ENCODE results near the gene BMPR1A. TPM values are rescaled to one million over a fixed set of nuclear protein-coding genes. Genes with fewer than 3 reads are reported as not detected.

Gene BMPR1A
- total RNA-seq, 1 experiment from 2014 or later: 63.2 TPM

DNA sequence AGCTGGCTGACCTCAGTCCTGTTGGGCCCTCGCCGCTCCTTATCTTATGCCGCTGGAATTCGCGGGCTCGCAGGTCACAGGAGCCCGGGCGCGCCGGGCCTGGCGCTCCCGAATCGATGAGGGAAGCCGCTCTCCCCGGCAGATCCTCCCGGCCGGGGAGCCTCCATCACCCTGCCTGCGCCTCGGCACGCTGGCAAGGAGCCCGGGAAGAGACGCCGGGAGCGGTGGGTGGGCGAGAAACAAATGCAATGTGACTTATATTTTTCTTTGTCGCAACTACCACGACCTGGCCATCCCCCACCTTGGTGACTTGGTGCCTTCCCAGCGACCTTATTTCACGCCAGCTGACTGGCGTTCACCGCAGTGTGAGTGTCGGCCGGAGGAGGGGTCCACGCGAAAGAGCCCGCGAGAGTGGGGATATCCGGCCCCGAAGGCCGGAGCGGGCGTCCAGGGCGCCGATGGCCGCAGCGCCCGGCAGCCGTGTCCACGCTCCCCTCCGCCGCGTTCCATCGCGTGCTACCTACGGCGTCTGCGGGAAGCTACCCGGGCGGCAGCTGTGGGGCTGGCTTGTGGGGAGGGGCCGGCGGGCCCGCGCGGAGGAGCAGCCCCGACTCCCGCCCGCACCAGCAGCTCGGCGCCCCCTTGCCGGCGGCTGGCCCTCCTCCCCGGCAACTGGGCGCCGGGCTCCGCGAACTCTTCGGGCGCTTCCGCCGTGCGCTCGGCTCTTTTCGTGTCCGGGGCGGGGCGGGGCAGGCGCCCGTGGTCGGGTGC, 494 bp upstream of the BMPR1A start:
- H3K9me3 ChIP-seq: no peaks in the 10 kb centered on the region
- H3K27me3 Mint-ChIP-seq (ENCODE audit: insufficient read depth, unreplicated experiment): no peaks in the 10 kb centered on the region
- no peaks in the 10 kb centered on the region for H3K36me3 ChIP-seq (ENCODE audit: control insufficient read depth, insufficient read depth, low read length)
- peak overlapping the region; percentile 63 for H3K4me3 ChIP-seq (ENCODE audit: low read depth, low read length)
- ChIA-PET CTCF (interaction anchor here (0.6 to 0.9 kb wide), 2 partner anchors 184 to 211 kb away, joined by 3 to 5 read pairs; no protein-coding TSS in a partner anchor), POLR2A (interaction anchor here (0.6 to 1.5 kb wide), 5 partner anchors 44 to 215 kb away, joined by 3 to 8 read pairs (median 5); no protein-coding TSS in a partner anchor)
- H3K4me1 Mint-ChIP-seq (ENCODE audit: low read depth, unreplicated experiment): peaks cover 38% of the 10 kb centered on the region
- H3K27me3 ChIP-seq (replicated peaks; ENCODE audit: control insufficient read depth, insufficient read depth, low read length): no peaks in the 10 kb centered on the region
- H3K4me3 Mint-ChIP-seq (ENCODE audit: unreplicated experiment): peak overlapping the region; percentile 76
- BruUV-seq (replicated peaks): no TSS peak
- TF ChIP-seq, protein P1, sequence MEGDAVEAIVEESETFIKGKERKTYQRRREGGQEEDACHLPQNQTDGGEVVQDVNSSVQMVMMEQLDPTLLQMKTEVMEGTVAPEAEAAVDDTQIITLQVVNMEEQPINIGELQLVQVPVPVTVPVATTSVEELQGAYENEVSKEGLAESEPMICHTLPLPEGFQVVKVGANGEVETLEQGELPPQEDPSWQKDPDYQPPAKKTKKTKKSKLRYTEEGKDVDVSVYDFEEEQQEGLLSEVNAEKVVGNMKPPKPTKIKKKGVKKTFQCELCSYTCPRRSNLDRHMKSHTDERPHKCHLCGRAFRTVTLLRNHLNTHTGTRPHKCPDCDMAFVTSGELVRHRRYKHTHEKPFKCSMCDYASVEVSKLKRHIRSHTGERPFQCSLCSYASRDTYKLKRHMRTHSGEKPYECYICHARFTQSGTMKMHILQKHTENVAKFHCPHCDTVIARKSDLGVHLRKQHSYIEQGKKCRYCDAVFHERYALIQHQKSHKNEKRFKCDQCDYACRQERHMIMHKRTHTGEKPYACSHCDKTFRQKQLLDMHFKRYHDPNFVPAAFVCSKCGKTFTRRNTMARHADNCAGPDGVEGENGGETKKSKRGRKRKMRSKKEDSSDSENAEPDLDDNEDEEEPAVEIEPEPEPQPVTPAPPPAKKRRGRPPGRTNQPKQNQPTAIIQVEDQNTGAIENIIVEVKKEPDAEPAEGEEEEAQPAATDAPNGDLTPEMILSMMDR (IDR thresholded peaks at IDR 0.05; ENCODE audit: insufficient read depth in 1 of 2, low read depth in 1 of 2, low read length in 1 of 2, severe bottlenecking in 1 of 2, unreplicated experiment in 1 of 2): no peak
- H3K36me3 Mint-ChIP-seq (ENCODE audit: insufficient read depth, unreplicated experiment): peaks cover 23% of the 10 kb centered on the region
- peaks cover 28% of the 10 kb centered on the region for H3K4me1 ChIP-seq
- peak overlapping the region; percentile 85 for H3K27ac Mint-ChIP-seq (ENCODE audit: unreplicated experiment)
- DNase-seq: peak; percentile 88 to 92
- intact Hi-C loops (cut with micrococcal nuclease; ENCODE audit: unreplicated experiment): loop anchor here (1.0 to 5.0 kb wide), 3 partner anchors 44 to 141 kb away; no protein-coding TSS in a partner anchor
- H3K9me3 Mint-ChIP-seq (ENCODE audit: unreplicated experiment): no peaks in the 10 kb centered on the region

DNA sequence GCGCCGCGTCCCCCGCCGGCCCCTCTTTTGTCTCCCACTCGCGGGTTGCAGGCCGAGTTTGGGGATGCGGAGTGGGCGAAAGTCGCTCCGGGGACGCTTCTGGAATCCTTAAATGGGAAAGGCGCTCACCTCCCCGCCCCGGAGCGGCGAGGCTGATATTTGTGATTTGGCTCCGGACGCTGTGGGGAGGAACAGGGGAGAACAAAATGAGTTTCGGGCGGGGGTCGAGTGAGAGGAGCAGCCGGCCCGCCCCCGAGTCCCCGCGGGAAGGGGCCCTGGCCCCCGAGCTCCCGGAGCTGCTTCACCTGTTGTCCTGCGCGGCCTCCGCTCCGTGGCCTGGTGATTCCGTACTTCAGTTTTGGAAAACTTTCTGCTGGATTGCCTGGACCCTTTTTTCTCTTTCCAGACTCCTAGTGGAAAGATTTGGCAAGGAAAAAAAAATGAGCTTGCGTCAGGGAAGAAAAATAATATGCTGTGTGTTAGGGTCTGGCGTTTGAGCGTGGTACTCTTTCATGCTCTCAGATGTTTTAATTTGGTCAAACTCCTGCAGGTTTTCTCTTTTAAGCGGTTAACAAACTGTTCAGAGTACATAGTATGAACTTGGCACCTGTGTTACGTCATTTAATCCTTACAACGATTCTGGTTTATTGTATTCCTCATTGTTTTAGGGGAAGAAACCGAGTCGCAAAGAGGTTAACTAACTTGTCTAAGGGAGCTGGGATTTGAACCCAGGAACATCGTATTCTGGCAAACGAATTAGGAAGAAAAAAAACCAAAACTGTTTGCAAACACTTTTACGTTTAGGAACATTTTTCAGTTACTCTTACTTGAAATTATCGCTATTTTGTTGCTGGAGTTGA, 924 bp downstream of the BMPR1A start:
- H3K27ac Mint-ChIP-seq (ENCODE audit: unreplicated experiment): peak overlapping the region; percentile 85

More for the DNA sequence above, 924 bp downstream of the BMPR1A start:
- H3K4me3 ChIP-seq (ENCODE audit: low read depth, low read length): peak overlapping the region; percentile 58
- DNase-seq: peak; percentile 48 to 58
- no TSS peak for BruUV-seq (replicated peaks)
- no peaks in the 10 kb centered on the region for H3K36me3 ChIP-seq (ENCODE audit: control insufficient read depth, insufficient read depth, low read length)
- H3K9me3 ChIP-seq: no peaks in the 10 kb centered on the region
- Mint-ChIP-seq H3K9me3 (ENCODE audit: unreplicated experiment) (no peaks in the 10 kb centered on the region), H3K4me3 (ENCODE audit: unreplicated experiment) (peak overlapping the region; percentile 76), H3K36me3 (ENCODE audit: insufficient read depth, unreplicated experiment) (peaks cover 23% of the 10 kb centered on the region), H3K27me3 (ENCODE audit: insufficient read depth, unreplicated experiment) (no peaks in the 10 kb centered on the region), H3K4me1 (ENCODE audit: low read depth, unreplicated experiment) (peaks cover 44% of the 10 kb centered on the region)
- H3K27me3 ChIP-seq (replicated peaks; ENCODE audit: control insufficient read depth, insufficient read depth, low read length): no peaks in the 10 kb centered on the region
- ChIA-PET POLR2A (interaction anchor here (0.5 to 0.7 kb wide), 2 partner anchors 18 to 26 kb away, joined by 3 to 5 read pairs; no protein-coding TSS in a partner anchor), CTCF (interaction anchor here (0.7 to 0.8 kb wide), 2 partner anchors 48 to 1734 kb away, joined by 3 to 4 read pairs; no protein-coding TSS in a partner anchor)
- TF ChIP-seq, protein P1 (IDR thresholded peaks at IDR 0.05; ENCODE audit: insufficient read depth in 1 of 2, low read depth in 1 of 2, low read length in 1 of 2, severe bottlenecking in 1 of 2, unreplicated experiment in 1 of 2): peak in 1 of 2 experiments; percentile 32
- intact Hi-C loops (cut with micrococcal nuclease; ENCODE audit: unreplicated experiment): loop anchor here (5.0 kb wide), 2 partner anchors 105 to 140 kb away; no protein-coding TSS in a partner anchor
- peaks cover 24% of the 10 kb centered on the region for H3K4me1 ChIP-seq

Measured in Caco-2 (cell line).